GM12892 (cell line): Measurements from ENCODE around the gene MYH6.

Experiments
- DNase-seq: peaks from one replicate; pipeline ENCODE4 v3.0.0; 2011; ENCODE audit not compliant: insufficient read length
- FAIRE-seq: peaks from 2 replicates; lab custom pipeline; 2011; peaks lifted over from hg19 to GRCh38; lab: Jason Lieb, UNC
- POLR2A ChIP-seq: IDR thresholded peaks from 2 replicates; pipeline ENCODE4 v1.6.1; 2011; ENCODE audit warnings: low read depth, low read length, control low read depth
- POLR2AphosphoS5 ChIP-seq: IDR thresholded peaks from 2 replicates; pipeline ENCODE4 v1.6.1; 2011; ENCODE audit warnings: low read depth, low read length, control low read depth
- TAF1 ChIP-seq: IDR thresholded peaks from 2 replicates; pipeline ENCODE4 v1.6.1; 2011; ENCODE audit warnings: low read depth, mild to moderate bottlenecking, control low read depth, low read length, borderline replicate concordance

Gene MYH6

GRCh38 chr14:23376482-23377197 is 31.4 kb downstream of the MYH6 start, which contains the start of gene CMTM5:
Gene CMTM5, plus strand, starts transcription at chr14:23377046. Its CDS starts 206 bp downstream, at chr14:23377252.
- no peak for FAIRE-seq
- no peak for DNase-seq
- TF ChIP-seq POLR2A: no peak
- TF ChIP-seq TAF1: no peak
- no peak for TF ChIP-seq POLR2AphosphoS5

DNA sequence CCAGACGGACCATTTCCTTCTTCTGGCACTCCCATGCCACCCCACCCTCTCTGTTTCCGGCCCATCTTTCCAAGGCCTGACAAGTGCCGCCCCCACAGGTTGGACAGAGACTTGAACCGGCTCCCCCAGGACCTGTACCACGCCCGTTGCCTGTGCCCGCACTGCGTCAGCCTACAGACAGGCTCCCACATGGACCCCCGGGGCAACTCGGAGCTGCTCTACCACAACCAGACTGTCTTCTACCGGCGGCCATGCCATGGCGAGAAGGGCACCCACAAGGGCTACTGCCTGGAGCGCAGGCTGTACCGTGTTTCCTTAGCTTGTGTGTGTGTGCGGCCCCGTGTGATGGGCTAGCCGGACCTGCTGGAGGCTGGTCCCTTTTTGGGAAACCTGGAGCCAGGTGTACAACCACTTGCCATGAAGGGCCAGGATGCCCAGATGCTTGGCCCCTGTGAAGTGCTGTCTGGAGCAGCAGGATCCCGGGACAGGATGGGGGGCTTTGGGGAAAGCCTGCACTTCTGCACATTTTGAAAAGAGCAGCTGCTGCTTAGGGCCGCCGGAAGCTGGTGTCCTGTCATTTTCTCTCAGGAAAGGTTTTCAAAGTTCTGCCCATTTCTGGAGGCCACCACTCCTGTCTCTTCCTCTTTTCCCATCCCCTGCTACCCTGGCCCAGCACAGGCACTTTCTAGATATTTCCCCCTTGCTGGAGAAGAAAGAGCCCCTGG is 32.4 kb downstream of the MYH6 start:
- DNase-seq (no peak), FAIRE-seq (no peak)
- TF ChIP-seq POLR2AphosphoS5: no peak

DNA sequence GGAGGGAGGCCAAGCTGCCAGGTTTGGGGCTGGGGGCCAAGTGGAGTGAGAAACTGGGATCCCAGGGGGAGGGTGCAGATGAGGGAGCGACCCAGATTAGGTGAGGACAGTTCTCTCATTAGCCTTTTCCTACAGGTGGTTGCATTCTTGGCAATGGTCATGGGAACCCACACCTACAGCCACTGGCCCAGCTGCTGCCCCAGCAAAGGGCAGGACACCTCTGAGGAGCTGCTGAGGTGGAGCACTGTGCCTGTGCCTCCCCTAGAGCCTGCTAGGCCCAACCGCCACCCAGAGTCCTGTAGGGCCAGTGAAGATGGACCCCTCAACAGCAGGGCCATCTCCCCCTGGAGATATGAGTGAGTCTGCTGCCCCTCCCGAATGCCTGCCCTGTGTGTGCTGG is 35.0 kb downstream of the MYH6 start:
- FAIRE-seq (no peak), DNase-seq (no peak)
- TF ChIP-seq POLR2AphosphoS5 (no peak), TAF1 (no peak), POLR2A (no peak)

DNA sequence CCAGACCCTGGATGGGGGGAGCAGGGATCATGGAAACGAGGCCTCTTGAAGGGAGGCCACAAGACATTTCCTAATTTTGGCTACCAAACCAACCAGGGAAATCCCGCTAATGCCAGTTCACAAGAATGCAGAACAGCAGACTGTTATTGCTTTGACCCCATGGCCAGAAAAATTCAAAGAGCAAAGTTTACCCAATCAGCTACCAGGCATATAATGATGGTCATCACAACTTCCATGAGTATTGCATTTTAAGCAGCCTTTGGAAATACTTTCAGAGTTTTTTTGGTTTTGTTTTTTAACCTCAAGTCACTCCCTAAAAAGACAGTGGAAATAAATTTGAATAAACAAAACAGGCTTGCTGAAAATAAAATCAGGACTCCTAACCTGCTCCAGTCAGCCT is 35.6 kb downstream of the MYH6 start, which contains the start of gene IL25:
Gene IL25, plus strand, starts transcription at position 301 of the 400 bp plus-strand sequence.
- no peak for FAIRE-seq
- TF ChIP-seq TAF1 (no peak), POLR2A (no peak), POLR2AphosphoS5 (no peak)
- DNase-seq: no peak

DNA sequence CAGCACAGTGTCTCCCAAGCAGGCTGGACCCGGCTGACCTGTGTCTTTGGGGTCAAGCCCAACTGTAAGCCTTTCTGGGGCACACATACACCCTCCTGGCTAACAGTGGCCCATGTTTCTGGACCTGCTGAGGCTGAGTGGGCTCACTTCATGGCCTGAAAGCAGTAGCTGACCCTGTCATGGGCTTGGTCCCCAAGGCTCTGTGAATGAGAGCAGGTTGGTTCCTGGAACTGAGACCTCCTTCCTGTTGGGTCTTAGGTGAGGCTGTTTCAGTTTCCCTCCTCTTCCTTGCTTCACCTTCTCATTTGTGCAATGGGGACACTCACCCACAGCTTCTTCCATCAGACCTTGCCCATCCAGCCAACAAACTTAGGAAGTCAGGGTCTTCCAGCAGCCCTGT is 36.2 kb downstream of the MYH6 start:
- TF ChIP-seq POLR2A (no peak), POLR2AphosphoS5 (no peak), TAF1 (no peak)
- no peak for FAIRE-seq
- DNase-seq: no peak

GRCh38 chr14:23370221-23370620 is 37.9 kb downstream of the MYH6 start:
- no peak for TF ChIP-seq POLR2AphosphoS5
- TF ChIP-seq POLR2A: no peak
- TF ChIP-seq TAF1: no peak
- DNase-seq (no peak), FAIRE-seq (no peak)

DNA sequence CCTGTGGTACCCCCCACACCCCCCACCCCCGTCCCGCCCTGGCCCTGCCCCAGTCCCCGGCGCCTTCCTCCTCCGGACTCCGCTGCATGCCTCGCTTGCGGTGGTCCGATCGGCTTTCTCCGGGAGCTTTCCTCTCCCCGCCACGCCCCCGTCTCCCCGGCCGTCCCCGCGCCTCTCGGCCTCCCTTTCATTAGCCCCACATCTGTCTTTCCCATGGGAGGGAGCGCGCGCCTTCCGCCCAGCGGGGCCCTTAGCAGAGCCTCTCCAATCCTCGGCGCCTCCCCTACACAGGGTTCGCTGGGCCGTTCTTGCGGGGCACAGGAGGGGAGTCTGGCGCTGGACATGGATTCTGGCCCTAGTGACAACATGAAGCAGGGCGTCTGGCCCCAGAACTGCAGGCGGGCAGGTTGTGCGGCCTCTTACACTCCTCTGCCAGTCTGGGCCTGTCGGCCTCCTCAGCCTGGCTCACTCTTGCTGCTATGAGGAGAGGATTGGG is 41.6 kb downstream of the MYH6 start:
- TF ChIP-seq TAF1: no peak
- TF ChIP-seq POLR2A: no peak
- no peak for TF ChIP-seq POLR2AphosphoS5
- no peak for DNase-seq
- no peak for FAIRE-seq

- no peak for DNase-seq
- no peak for FAIRE-seq
- TF ChIP-seq POLR2AphosphoS5 (no peak), TAF1 (no peak), POLR2A (no peak)
Measured at GRCh38 chr14:23365732-23366425, 42.2 kb downstream of the MYH6 start.

- DNase-seq (no peak), FAIRE-seq (no peak)
- TF ChIP-seq POLR2A (no peak), POLR2AphosphoS5 (no peak), TAF1 (no peak)
Measured at GRCh38 chr14:23365036-23365731, 42.9 kb downstream of the MYH6 start, which contains the start of gene EFS. Gene EFS, minus strand, starts transcription at chr14:23365172. Its CDS starts 147 bp downstream, at chr14:23365025.

DNA sequence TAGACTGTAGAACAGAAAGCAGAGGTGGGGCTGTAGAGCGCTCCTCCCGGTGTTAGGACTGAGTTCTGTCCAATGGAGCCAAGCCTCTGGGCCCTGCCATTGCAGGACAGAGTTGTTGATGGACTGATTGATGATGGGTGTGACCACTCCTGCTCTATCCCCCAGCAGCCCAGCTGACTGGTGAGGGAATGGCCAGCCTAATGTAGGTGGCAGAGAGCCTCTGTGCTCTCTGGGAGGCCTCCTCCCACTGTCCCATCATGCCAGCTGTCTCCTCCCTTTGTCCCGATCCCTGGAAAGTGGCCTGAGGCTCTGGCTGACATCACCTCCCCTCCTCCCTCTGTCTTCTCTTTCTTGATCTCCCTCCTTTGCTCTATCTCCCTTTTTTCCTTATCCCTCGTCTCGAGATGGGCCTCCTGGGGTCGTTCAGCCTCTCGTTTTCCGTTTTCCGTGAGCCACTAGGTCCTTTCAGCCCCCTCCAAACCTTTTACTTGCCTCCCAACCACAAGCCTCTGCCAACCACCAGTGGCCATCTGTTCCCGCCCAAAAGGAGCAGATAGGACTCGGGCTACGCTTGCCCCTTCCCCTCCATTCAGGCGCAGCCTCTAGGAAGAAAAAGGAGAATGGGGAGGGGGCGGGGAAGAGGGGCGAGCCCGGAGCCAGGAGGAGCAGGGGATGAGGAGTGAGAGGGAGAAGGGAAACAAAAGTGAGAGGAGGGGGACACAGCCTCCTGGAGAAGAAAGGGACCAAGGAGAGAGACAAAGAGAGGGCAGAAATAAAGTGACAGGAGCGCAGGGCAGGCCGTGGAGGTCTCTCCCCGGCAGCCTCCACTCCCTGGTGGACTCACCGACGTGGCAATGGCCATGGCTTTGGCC is 43.7 kb downstream of the MYH6 start:
- FAIRE-seq: no peak
- TF ChIP-seq TAF1 (no peak), POLR2AphosphoS5 (no peak), POLR2A (no peak)
- DNase-seq: no peak
